Measurements from ENCODE around the gene CTSK.

- no peak for TF ChIP-seq OVOL3 (tag by site-specific recombination; IDR thresholded peaks at IDR 0.05)
- TF ChIP-seq ZNF549 (tag by site-specific recombination; IDR thresholded peaks at IDR 0.05) = no peak
- no peak for TF ChIP-seq CTCF (tag by site-specific recombination; IDR thresholded peaks at IDR 0.05)
- TF ChIP-seq, protein P1, sequence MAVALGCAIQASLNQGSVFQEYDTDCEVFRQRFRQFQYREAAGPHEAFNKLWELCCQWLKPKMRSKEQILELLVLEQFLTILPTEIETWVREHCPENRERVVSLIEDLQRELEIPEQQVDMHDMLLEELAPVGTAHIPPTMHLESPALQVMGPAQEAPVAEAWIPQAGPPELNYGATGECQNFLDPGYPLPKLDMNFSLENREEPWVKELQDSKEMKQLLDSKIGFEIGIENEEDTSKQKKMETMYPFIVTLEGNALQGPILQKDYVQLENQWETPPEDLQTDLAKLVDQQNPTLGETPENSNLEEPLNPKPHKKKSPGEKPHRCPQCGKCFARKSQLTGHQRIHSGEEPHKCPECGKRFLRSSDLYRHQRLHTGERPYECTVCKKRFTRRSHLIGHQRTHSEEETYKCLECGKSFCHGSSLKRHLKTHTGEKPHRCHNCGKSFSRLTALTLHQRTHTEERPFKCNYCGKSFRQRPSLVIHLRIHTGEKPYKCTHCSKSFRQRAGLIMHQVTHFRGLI (tag by site-specific recombination; IDR thresholded peaks at IDR 0.05) = no peak
- TF ChIP-seq, protein P2, sequence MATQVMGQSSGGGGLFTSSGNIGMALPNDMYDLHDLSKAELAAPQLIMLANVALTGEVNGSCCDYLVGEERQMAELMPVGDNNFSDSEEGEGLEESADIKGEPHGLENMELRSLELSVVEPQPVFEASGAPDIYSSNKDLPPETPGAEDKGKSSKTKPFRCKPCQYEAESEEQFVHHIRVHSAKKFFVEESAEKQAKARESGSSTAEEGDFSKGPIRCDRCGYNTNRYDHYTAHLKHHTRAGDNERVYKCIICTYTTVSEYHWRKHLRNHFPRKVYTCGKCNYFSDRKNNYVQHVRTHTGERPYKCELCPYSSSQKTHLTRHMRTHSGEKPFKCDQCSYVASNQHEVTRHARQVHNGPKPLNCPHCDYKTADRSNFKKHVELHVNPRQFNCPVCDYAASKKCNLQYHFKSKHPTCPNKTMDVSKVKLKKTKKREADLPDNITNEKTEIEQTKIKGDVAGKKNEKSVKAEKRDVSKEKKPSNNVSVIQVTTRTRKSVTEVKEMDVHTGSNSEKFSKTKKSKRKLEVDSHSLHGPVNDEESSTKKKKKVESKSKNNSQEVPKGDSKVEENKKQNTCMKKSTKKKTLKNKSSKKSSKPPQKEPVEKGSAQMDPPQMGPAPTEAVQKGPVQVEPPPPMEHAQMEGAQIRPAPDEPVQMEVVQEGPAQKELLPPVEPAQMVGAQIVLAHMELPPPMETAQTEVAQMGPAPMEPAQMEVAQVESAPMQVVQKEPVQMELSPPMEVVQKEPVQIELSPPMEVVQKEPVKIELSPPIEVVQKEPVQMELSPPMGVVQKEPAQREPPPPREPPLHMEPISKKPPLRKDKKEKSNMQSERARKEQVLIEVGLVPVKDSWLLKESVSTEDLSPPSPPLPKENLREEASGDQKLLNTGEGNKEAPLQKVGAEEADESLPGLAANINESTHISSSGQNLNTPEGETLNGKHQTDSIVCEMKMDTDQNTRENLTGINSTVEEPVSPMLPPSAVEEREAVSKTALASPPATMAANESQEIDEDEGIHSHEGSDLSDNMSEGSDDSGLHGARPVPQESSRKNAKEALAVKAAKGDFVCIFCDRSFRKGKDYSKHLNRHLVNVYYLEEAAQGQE (tag by site-specific recombination; IDR thresholded peaks at IDR 0.05) = no peak
- no peak for TF ChIP-seq ZNF23 (tag by site-specific recombination; IDR thresholded peaks at IDR 0.05; ENCODE audit: borderline replicate concordance)
- TF ChIP-seq KLF16 (tag by site-specific recombination; IDR thresholded peaks at IDR 0.05) = no peak
- TF ChIP-seq ZNF600 (tag by site-specific recombination; IDR thresholded peaks at IDR 0.05) = no peak
- TF ChIP-seq ZNF184 (tag by site-specific recombination; IDR thresholded peaks at IDR 0.05) = no peak
- TF ChIP-seq OSR2 (tag by site-specific recombination; IDR thresholded peaks at IDR 0.05) = no peak
These were observed 24.5 kb upstream of the CTSK start for GRCh38 chr1:150832597-150832996.

All from HEK293 (cell line).